ENCODE results near the gene ADRA2C. TPM values are rescaled to one million over a fixed set of nuclear protein-coding genes. Genes with fewer than 3 reads are reported as not detected.

The ADRA2C gene
- total RNA-seq, 1 experiment from 2014 or later, result 23.5 TPM

- intact Hi-C loops (cut with micrococcal nuclease; ENCODE audit: unreplicated experiment) (no loop called here), in situ Hi-C loops (cut with HindIII; ENCODE audit: low pct_unique_long_range_greater_than_20kb, low sequenced_read_pairs) (no loop called here)
- no peak for TF ChIP-seq TCF7L2 (IDR thresholded peaks at IDR 0.05; ENCODE audit: low read depth, low read length)
- no peak for TF ChIP-seq SIN3A (IDR thresholded peaks at IDR 0.05; ENCODE audit: borderline replicate concordance, insufficient read depth, low read depth, low read length)
- TF ChIP-seq POLR2AphosphoS5 (IDR thresholded peaks at IDR 0.05; ENCODE audit: low read depth, low read length), result no peak
- TF ChIP-seq, protein P1, sequence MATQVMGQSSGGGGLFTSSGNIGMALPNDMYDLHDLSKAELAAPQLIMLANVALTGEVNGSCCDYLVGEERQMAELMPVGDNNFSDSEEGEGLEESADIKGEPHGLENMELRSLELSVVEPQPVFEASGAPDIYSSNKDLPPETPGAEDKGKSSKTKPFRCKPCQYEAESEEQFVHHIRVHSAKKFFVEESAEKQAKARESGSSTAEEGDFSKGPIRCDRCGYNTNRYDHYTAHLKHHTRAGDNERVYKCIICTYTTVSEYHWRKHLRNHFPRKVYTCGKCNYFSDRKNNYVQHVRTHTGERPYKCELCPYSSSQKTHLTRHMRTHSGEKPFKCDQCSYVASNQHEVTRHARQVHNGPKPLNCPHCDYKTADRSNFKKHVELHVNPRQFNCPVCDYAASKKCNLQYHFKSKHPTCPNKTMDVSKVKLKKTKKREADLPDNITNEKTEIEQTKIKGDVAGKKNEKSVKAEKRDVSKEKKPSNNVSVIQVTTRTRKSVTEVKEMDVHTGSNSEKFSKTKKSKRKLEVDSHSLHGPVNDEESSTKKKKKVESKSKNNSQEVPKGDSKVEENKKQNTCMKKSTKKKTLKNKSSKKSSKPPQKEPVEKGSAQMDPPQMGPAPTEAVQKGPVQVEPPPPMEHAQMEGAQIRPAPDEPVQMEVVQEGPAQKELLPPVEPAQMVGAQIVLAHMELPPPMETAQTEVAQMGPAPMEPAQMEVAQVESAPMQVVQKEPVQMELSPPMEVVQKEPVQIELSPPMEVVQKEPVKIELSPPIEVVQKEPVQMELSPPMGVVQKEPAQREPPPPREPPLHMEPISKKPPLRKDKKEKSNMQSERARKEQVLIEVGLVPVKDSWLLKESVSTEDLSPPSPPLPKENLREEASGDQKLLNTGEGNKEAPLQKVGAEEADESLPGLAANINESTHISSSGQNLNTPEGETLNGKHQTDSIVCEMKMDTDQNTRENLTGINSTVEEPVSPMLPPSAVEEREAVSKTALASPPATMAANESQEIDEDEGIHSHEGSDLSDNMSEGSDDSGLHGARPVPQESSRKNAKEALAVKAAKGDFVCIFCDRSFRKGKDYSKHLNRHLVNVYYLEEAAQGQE (IDR thresholded peaks at IDR 0.05; ENCODE audit: insufficient read depth in 1 of 2, low read depth in 2 of 2, low read length in 1 of 2), result no peak
- TF ChIP-seq, protein P2, sequence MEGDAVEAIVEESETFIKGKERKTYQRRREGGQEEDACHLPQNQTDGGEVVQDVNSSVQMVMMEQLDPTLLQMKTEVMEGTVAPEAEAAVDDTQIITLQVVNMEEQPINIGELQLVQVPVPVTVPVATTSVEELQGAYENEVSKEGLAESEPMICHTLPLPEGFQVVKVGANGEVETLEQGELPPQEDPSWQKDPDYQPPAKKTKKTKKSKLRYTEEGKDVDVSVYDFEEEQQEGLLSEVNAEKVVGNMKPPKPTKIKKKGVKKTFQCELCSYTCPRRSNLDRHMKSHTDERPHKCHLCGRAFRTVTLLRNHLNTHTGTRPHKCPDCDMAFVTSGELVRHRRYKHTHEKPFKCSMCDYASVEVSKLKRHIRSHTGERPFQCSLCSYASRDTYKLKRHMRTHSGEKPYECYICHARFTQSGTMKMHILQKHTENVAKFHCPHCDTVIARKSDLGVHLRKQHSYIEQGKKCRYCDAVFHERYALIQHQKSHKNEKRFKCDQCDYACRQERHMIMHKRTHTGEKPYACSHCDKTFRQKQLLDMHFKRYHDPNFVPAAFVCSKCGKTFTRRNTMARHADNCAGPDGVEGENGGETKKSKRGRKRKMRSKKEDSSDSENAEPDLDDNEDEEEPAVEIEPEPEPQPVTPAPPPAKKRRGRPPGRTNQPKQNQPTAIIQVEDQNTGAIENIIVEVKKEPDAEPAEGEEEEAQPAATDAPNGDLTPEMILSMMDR (IDR thresholded peaks at IDR 0.05), result no peak
- Histone ChIP-seq H3K27ac (ENCODE audit: low read length) (no peak overlapping the region), H3K9me3 (ENCODE audit: control insufficient read depth, insufficient read depth, low read depth, low read length) (no peaks in the 10 kb centered on the region), H3K27me3 (ENCODE audit: control insufficient read depth, insufficient read depth, low read length) (no peaks in the 10 kb centered on the region), H3K4me3 (ENCODE audit: low read depth in 2 of 2, low read length in 2 of 2) (no peak overlapping the region), H3K4me1 (ENCODE audit: control insufficient read depth, insufficient read depth, low read length) (no peaks in the 10 kb centered on the region; the same call in 1 of the 2 replicates), H3K36me3 (ENCODE audit: control insufficient read depth, insufficient read depth, low read length) (no peaks in the 10 kb centered on the region)
- peak; percentile 65; the same call in 1 of the 2 replicates for ATAC-seq
- DNase-seq (ENCODE audit: low read depth, low spot score), result no peak
- CTCF ChIA-PET, result no interaction called here
- BruUV-seq (replicated peaks), result no TSS peak
- POLR2A ChIA-PET, result interaction anchor here (0.6 kb wide), 1 partner anchor 1935 kb away, joined by 4 read pairs; no protein-coding TSS in a partner anchor
Measured at GRCh38 chr4:3729188-3729881, 36.9 kb upstream of the ADRA2C start.

GRCh38 chr4:3729882-3730226 lies 36.3 kb upstream of the ADRA2C start:
- no peak overlapping the region for H3K27ac ChIP-seq (ENCODE audit: low read length)
- H3K4me3 ChIP-seq (ENCODE audit: low read depth in 2 of 2, low read length in 2 of 2), result no peak overlapping the region
- H3K4me1 ChIP-seq (ENCODE audit: control insufficient read depth, insufficient read depth, low read length), result no peaks in the 10 kb centered on the region; the same call in 1 of the 2 replicates
- in situ Hi-C loops (cut with HindIII; ENCODE audit: low pct_unique_long_range_greater_than_20kb, low sequenced_read_pairs) (no loop called here), intact Hi-C loops (cut with micrococcal nuclease; ENCODE audit: unreplicated experiment) (no loop called here)
- H3K9me3 ChIP-seq (ENCODE audit: control insufficient read depth, insufficient read depth, low read depth, low read length), result no peaks in the 10 kb centered on the region
- no peak for DNase-seq (ENCODE audit: low read depth, low spot score)
- H3K27me3 ChIP-seq (ENCODE audit: control insufficient read depth, insufficient read depth, low read length), result no peaks in the 10 kb centered on the region
- ChIA-PET CTCF (no interaction called here), POLR2A (no interaction called here)
- no TSS peak for BruUV-seq (replicated peaks)
- H3K36me3 ChIP-seq (ENCODE audit: control insufficient read depth, insufficient read depth, low read length), result no peaks in the 10 kb centered on the region
- no peak for ATAC-seq
- TF ChIP-seq SIN3A (IDR thresholded peaks at IDR 0.05; ENCODE audit: borderline replicate concordance, insufficient read depth, low read depth, low read length) (no peak), TCF7L2 (IDR thresholded peaks at IDR 0.05; ENCODE audit: low read depth, low read length) (no peak), POLR2AphosphoS5 (IDR thresholded peaks at IDR 0.05; ENCODE audit: low read depth, low read length) (no peak)
- TF ChIP-seq, protein P1 (IDR thresholded peaks at IDR 0.05; ENCODE audit: insufficient read depth in 1 of 2, low read depth in 2 of 2, low read length in 1 of 2), result no peak
- TF ChIP-seq, protein P2 (IDR thresholded peaks at IDR 0.05), result no peak

Data from Panc1 (cell line).